Measurements from ENCODE around the gene TAS2R43. TPM values are rescaled to one million over a fixed set of nuclear protein-coding genes. Genes with fewer than 3 reads are reported as not detected.
"Not testable (repeated sequence)": the region's sequence is repeated elsewhere in the genome, so short reads cannot be mapped to it uniquely, and the experiment has no call there.

The TAS2R43 gene
- total and polyA plus RNA-seq, 2 of the 8 experiments (the other 6 are each of a cell fraction or from before 2014, with no cell fraction given) = 0.18 TPM; not detected in 1

- no peak for TF ChIP-seq E2F6 (IDR thresholded peaks at IDR 0.05)
- no peak for TF ChIP-seq KDM4A (IDR thresholded peaks at IDR 0.05; ENCODE audit: low read depth, low read length, severe bottlenecking)
- TF ChIP-seq NRF1 (IDR thresholded peaks at IDR 0.05; ENCODE audit: low read depth, low read length) = no peak
- TF ChIP-seq RAD21 (IDR thresholded peaks at IDR 0.05 in 1 of 2, conservative IDR thresholded peaks at IDR 0.05 in 1 of 2; ENCODE audit: low read depth in 2 of 2, low read length in 2 of 2) = no peak
- TF ChIP-seq GABPA (IDR thresholded peaks at IDR 0.05; ENCODE audit: borderline replicate concordance, insufficient read depth, low read length) = no peak
- no peak for TF ChIP-seq SP2 (IDR thresholded peaks at IDR 0.05; ENCODE audit: low read length)
- no peak for TF ChIP-seq CHD1 (IDR thresholded peaks at IDR 0.05; ENCODE audit: low read depth, low read length)
Measured at GRCh38 chr12:11130382-11130781, 38.3 kb upstream of the TAS2R43 start (continued).

GRCh38 chr12:11114130-11114529 lies 22.0 kb upstream of the TAS2R43 start:
- CTCF ChIA-PET (ENCODE audit: partially characterized antibody); H3K56ac ChIP-seq (replicated peaks; ENCODE audit: insufficient read length, low read depth, low read length); H4K8ac ChIP-seq (ENCODE audit: extremely low read depth, insufficient read depth, low read length); H3K27me3 ChIP-seq (replicated peaks in 1 of 4; ENCODE audit: control insufficient read depth in 3 of 4, extremely low read depth in 1 of 4, insufficient read depth in 3 of 4, low read length in 3 of 4); H2BK15ac ChIP-seq (ENCODE audit: low read length); H3K4me3 ChIP-seq (ENCODE audit: extremely low read depth in 1 of 4, insufficient read depth in 2 of 4, low read depth in 3 of 4, low read length in 4 of 4); FAIRE-seq; H2BK120ac ChIP-seq (replicated peaks; ENCODE audit: low read depth, low read length); H2AK5ac ChIP-seq (ENCODE audit: low read depth, low read length); H3K4me1 ChIP-seq (replicated peaks in 1 of 4; ENCODE audit: control insufficient read depth in 3 of 4, insufficient read depth in 4 of 4, low read length in 3 of 4); H4K5ac ChIP-seq (ENCODE audit: insufficient read length, low read depth, low read length); H2BK20ac ChIP-seq (ENCODE audit: low read length); DNase-seq (ENCODE audit: low read depth in 1 of 2, low spot score in 2 of 2); H3K23ac ChIP-seq (ENCODE audit: insufficient read length); H3K4ac ChIP-seq (replicated peaks; ENCODE audit: insufficient read length, low read depth, low read length); H2BK5ac ChIP-seq (ENCODE audit: low read depth, low read length); H3K9ac ChIP-seq (replicated peaks in 1 of 4; ENCODE audit: extremely low read depth in 1 of 4, low read depth in 3 of 4, low read length in 3 of 4); H3K36me3 ChIP-seq (ENCODE audit: control insufficient read depth in 2 of 4, insufficient read depth in 4 of 4, low read length in 3 of 4); H3K23me2 ChIP-seq (ENCODE audit: low read depth, low read length); H3K18ac ChIP-seq (ENCODE audit: extremely low read depth, low read length); H3K79me1 ChIP-seq (ENCODE audit: low read depth, low read length); H3K4me2 ChIP-seq (ENCODE audit: insufficient read depth in 1 of 2, low read depth in 2 of 2, low read length in 2 of 2); POLR2A ChIA-PET (ENCODE audit: partially characterized antibody); H2BK12ac ChIP-seq (ENCODE audit: low read depth, low read length); H3K27ac ChIP-seq (ENCODE audit: low read depth, low read length); H2AFZ ChIP-seq (ENCODE audit: low read length); H4K20me1 ChIP-seq (replicated peaks in 1 of 2; ENCODE audit: control insufficient read depth in 1 of 2, insufficient read depth in 2 of 2, low read length in 2 of 2); H4K91ac ChIP-seq (replicated peaks; ENCODE audit: insufficient read length, low read length); H3K14ac ChIP-seq (ENCODE audit: insufficient read length); H3K9me3 ChIP-seq (ENCODE audit: insufficient read depth in 2 of 2, low read depth in 1 of 2, low read length in 1 of 2): not testable (repeated sequence)
- 81% methylated on average over 1 of the region's 1 CpG; no CpG with 5 or more reads in 1 of the 2 experiments for WGBS, 2 experiments (ENCODE audit: extremely low coverage in 1 of 2, insufficient coverage in 1 of 2, insufficient read length in 1 of 2, insufficient replicate concordance in 2 of 2, low coverage in 1 of 2, low lambda C conversion rate in 2 of 2, missing lambda C conversion rate in 1 of 2)
- H3K79me2 ChIP-seq (ENCODE audit: control insufficient read depth in 1 of 2, insufficient read depth in 2 of 2, low read length in 2 of 2) = peaks cover 4 to 92% of the 10 kb centered on the region in 2 experiments; a peak in 3 of 4 replicates

Data from H1 (cell line).